K562 (cell line): ENCODE data around the gene AKT1.

ENCODE experiments used
- FOXJ2 ChIP-seq: fragments of 200-800 bp; sonication (Bioruptor generic); IDR thresholded peaks from 2 replicates; pipeline ENCODE4 v1.6.1; 2016; ENCODE audit warnings: missing genetic modification characterization, missing compliant biosample characterization
- FUS ChIP-seq: fragments of 200-400 bp; formaldehyde crosslinking; optimal IDR thresholded peaks from 2 replicates; pipeline ENCODE3; 2017; ENCODE audit warnings: low read depth, low read length
- MAFF ChIP-seq: IDR thresholded peaks from 2 replicates; pipeline ENCODE4 v1.6.1; 2012; ENCODE audit warnings: low read length, improper control_type of control experiment
- POLR2A ChIP-seq: fragments of 450-650 bp; conservative IDR thresholded peaks from 2 replicates; pipeline ENCODE4 v1.6.1; 2016
- RAD21 ChIP-seq, 2 experiments: fragments of 250-450 bp in 1 of 2; fragments of 450-650 bp in 1 of 2; sonication (Bioruptor Pico) in 1 of 2; formaldehyde crosslinking in 1 of 2; IDR thresholded peaks in 1 of 2; conservative IDR thresholded peaks in 1 of 2; 2 replicates each; pipeline versions ENCODE4 v1.4.0 to v1.8.0; 2020 to 2022; ENCODE audit warnings: mild to moderate bottlenecking in 2 of 2, moderate library complexity in 1 of 2
- TAF1 ChIP-seq: IDR thresholded peaks from 2 replicates; pipeline ENCODE4 v1.6.1; 2011; ENCODE audit warnings: mild to moderate bottlenecking, low read length, moderate library complexity; ENCODE audit not compliant: insufficient read depth, control insufficient read depth, severe bottlenecking; ENCODE audit errors: extremely low read depth
- YBX1 ChIP-seq: fragments of 450-650 bp; IDR thresholded peaks from 2 replicates; pipeline ENCODE4 v1.7.1; 2016; ENCODE audit warnings: mild to moderate bottlenecking
- ZNF274 ChIP-seq: IDR thresholded peaks from 2 replicates; pipeline ENCODE4 v1.6.1; 2011; ENCODE audit warnings: low read depth, mild to moderate bottlenecking, low read length, moderate library complexity, borderline replicate concordance
- TF ChIP-seq, protein P1 (sequence below), 3 experiments: IDR thresholded peaks in 2 of 3; conservative IDR thresholded peaks in 1 of 3; 2 replicates each; pipeline ENCODE4 v1.5.1; 2011 to 2012; ENCODE audit warnings: low read length in 3 of 3, mild to moderate bottlenecking in 3 of 3, control low read depth in 2 of 3, improper control_type of control experiment in 1 of 3, inconsistent platforms in 1 of 3, low read depth in 1 of 3, mixed read lengths in 1 of 3, moderate library complexity in 1 of 3; ENCODE audit not compliant: insufficient read depth in 2 of 3
- TF ChIP-seq, protein P2 (sequence below): fragments of 250-450 bp; sonication (Bioruptor Pico); IDR thresholded peaks from 2 replicates; pipeline ENCODE4 v1.8.0; 2021; ENCODE audit warnings: moderate library complexity, mild to moderate bottlenecking, inconsistent platforms
- TF ChIP-seq, protein P3 (sequence below): sonication (generic); formaldehyde crosslinking; IDR thresholded peaks from 2 replicates; pipeline ENCODE4 v1.9.0; 2022; ENCODE audit warnings: mild to moderate bottlenecking, missing genetic modification reagents
- TF ChIP-seq, protein P4 (sequence below): IDR thresholded peaks from 2 replicates; pipeline ENCODE4 v1.6.1; 2014; ENCODE audit warnings: antibody characterized with exemption
- TF ChIP-seq, protein P5 (sequence below): fragments of 250-450 bp; sonication (Bioruptor Pico); IDR thresholded peaks from 2 replicates; pipeline ENCODE4 v1.5.0; 2020; ENCODE audit warnings: mild to moderate bottlenecking, borderline replicate concordance

DNA sequence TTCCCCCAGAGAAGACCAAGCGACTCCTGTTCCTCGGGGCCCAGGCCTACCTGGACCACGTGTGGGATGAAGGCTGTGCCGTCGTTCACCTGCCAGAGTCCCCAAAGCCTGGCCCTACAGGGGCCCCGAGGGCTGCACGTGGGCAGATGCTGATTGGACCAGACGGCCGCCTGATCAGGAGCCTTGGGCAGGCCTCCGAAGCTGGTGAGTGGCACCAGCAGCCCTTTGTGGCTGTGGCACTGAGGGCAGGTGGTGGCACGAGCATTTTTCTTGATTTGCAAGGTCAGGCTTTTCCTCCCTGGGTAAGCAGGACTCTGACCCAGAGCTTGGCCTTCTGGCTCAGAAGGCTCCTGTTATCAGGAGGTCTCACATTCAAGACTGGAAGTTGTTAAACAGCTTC is 39.9 kb downstream of the AKT1 start:
- TF ChIP-seq ZNF274 (no peak), YBX1 (no peak), FUS (no peak), FOXJ2 (tag) (no peak), MAFF (no peak), RAD21 (CRISPR knock-in tag; conservative IDR thresholded peaks at IDR 0.05 in 1 of 2, IDR thresholded peaks at IDR 0.05 in 1 of 2) (no peak), TAF1 (no peak), POLR2A (no peak)
- TF ChIP-seq, protein P1, sequence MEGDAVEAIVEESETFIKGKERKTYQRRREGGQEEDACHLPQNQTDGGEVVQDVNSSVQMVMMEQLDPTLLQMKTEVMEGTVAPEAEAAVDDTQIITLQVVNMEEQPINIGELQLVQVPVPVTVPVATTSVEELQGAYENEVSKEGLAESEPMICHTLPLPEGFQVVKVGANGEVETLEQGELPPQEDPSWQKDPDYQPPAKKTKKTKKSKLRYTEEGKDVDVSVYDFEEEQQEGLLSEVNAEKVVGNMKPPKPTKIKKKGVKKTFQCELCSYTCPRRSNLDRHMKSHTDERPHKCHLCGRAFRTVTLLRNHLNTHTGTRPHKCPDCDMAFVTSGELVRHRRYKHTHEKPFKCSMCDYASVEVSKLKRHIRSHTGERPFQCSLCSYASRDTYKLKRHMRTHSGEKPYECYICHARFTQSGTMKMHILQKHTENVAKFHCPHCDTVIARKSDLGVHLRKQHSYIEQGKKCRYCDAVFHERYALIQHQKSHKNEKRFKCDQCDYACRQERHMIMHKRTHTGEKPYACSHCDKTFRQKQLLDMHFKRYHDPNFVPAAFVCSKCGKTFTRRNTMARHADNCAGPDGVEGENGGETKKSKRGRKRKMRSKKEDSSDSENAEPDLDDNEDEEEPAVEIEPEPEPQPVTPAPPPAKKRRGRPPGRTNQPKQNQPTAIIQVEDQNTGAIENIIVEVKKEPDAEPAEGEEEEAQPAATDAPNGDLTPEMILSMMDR (IDR thresholded peaks at IDR 0.05 in 2 of 3, conservative IDR thresholded peaks at IDR 0.05 in 1 of 3; ENCODE audit: insufficient read depth in 2 of 3, low read depth in 1 of 3, low read length in 3 of 3): no peak
- TF ChIP-seq, protein P2, sequence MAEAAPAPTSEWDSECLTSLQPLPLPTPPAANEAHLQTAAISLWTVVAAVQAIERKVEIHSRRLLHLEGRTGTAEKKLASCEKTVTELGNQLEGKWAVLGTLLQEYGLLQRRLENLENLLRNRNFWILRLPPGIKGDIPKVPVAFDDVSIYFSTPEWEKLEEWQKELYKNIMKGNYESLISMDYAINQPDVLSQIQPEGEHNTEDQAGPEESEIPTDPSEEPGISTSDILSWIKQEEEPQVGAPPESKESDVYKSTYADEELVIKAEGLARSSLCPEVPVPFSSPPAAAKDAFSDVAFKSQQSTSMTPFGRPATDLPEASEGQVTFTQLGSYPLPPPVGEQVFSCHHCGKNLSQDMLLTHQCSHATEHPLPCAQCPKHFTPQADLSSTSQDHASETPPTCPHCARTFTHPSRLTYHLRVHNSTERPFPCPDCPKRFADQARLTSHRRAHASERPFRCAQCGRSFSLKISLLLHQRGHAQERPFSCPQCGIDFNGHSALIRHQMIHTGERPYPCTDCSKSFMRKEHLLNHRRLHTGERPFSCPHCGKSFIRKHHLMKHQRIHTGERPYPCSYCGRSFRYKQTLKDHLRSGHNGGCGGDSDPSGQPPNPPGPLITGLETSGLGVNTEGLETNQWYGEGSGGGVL: no peak
- TF ChIP-seq, protein P3, sequence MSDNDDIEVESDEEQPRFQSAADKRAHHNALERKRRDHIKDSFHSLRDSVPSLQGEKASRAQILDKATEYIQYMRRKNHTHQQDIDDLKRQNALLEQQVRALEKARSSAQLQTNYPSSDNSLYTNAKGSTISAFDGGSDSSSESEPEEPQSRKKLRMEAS: no peak
- TF ChIP-seq, protein P4, sequence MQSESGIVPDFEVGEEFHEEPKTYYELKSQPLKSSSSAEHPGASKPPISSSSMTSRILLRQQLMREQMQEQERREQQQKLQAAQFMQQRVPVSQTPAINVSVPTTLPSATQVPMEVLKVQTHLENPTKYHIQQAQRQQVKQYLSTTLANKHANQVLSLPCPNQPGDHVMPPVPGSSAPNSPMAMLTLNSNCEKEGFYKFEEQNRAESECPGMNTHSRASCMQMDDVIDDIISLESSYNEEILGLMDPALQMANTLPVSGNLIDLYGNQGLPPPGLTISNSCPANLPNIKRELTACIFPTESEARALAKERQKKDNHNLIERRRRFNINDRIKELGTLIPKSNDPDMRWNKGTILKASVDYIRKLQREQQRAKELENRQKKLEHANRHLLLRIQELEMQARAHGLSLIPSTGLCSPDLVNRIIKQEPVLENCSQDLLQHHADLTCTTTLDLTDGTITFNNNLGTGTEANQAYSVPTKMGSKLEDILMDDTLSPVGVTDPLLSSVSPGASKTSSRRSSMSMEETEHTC: no peak
- TF ChIP-seq, protein P5, sequence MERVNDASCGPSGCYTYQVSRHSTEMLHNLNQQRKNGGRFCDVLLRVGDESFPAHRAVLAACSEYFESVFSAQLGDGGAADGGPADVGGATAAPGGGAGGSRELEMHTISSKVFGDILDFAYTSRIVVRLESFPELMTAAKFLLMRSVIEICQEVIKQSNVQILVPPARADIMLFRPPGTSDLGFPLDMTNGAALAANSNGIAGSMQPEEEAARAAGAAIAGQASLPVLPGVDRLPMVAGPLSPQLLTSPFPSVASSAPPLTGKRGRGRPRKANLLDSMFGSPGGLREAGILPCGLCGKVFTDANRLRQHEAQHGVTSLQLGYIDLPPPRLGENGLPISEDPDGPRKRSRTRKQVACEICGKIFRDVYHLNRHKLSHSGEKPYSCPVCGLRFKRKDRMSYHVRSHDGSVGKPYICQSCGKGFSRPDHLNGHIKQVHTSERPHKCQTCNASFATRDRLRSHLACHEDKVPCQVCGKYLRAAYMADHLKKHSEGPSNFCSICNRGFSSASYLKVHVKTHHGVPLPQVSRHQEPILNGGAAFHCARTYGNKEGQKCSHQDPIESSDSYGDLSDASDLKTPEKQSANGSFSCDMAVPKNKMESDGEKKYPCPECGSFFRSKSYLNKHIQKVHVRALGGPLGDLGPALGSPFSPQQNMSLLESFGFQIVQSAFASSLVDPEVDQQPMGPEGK (CRISPR knock-in tag): no peak
